22Rv1 (cell line): Measurements from ENCODE around the gene ZSCAN21.

Source experiments
- CTCF ChIP-seq: fragments of 450-650 bp; IDR thresholded peaks from 2 replicates; pipeline ENCODE4 v1.5.1; 2017; ENCODE audit warnings: mild to moderate bottlenecking
- ZFX ChIP-seq: fragments of 450-650 bp; IDR thresholded peaks from 2 replicates; pipeline ENCODE4 v1.6.1; 2017; ENCODE audit warnings: antibody characterized with exemption, borderline replicate concordance

GRCh38 chr7:100099452-100099851 lies 49.9 kb downstream of the ZSCAN21 start:
- no peak for TF ChIP-seq CTCF
- no peak for TF ChIP-seq ZFX
